B cell (primary cell): ENCODE data around the gene IRS2. TPM values are rescaled to one million over a fixed set of nuclear protein-coding genes. Genes with fewer than 3 reads are reported as not detected.

Experiments used
- ATAC-seq: fragments of 200-7000 bp; cut with Tn5 transposase; one replicate; pipeline ENCODE4 v1.10.0; 2021; ENCODE audit warnings: low read depth, mild to moderate bottlenecking, moderate number of reproducible peaks, moderate library complexity
- CTCF ChIA-PET: fragments of 350-600 bp; sonication (Branson Sonifier 250); formaldehyde crosslinking; loops from one replicate; lab custom pipeline; 2021; ENCODE audit warnings: antibody characterized with exemption, inconsistent platforms; lab: Charles Lee
- POLR2A ChIA-PET: fragments of 350-600 bp; sonication (Branson Sonifier 250); formaldehyde crosslinking; loops from one replicate; lab custom pipeline; 2021; ENCODE audit warnings: antibody characterized with exemption; lab: Charles Lee
- DNase-seq: peaks from one replicate; pipeline ENCODE4 v3.0.0; 2013
- H2AFZ ChIP-seq: 2 replicates; pipeline ENCODE4 v1.6.1; 2012; ENCODE audit warnings: mild to moderate bottlenecking, low read depth, low read length; ENCODE audit not compliant: insufficient read depth, poor library complexity, severe bottlenecking
- H3K27ac ChIP-seq, 2 donors: 1 replicate in 1 of 2; 2 replicates in 1 of 2; pipeline ENCODE4 v1.5.1; 2012 to 2013; ENCODE audit warnings: low read length in 2 of 2, mild to moderate bottlenecking in 2 of 2, moderate library complexity in 1 of 2
- H3K27me3 ChIP-seq, 4 experiments: fragments of 200-600 bp in 1 of 4; sonication (generic) in 1 of 4; replicated peaks in 1 of 4; 1 replicate in 2 of 4; 2 replicates in 2 of 4; pipeline versions ENCODE4 v1.6.1 to v1.7.0; 2013 to 2016; ENCODE audit warnings: low read length in 3 of 4, mild to moderate bottlenecking in 2 of 4, mixed read lengths in 1 of 4, moderate library complexity in 1 of 4; ENCODE audit not compliant: insufficient read depth in 4 of 4, control insufficient read depth in 3 of 4; ENCODE audit errors: control extremely low read depth in 1 of 4
- H3K36me3 ChIP-seq, 2 experiments: replicated peaks in 1 of 2; 1 replicate in 1 of 2; 2 replicates in 1 of 2; pipeline versions ENCODE4 v1.6.1 to v1.7.1; 2013; ENCODE audit warnings: low read length in 1 of 2; ENCODE audit not compliant: insufficient read depth in 2 of 2, control insufficient read depth in 1 of 2; ENCODE audit errors: control extremely low read depth in 1 of 2, extremely low read depth in 1 of 2
- H3K4me1 ChIP-seq, 2 donors: fragments of 200-600 bp in 1 of 2; sonication (generic) in 1 of 2; 1 replicate in 1 of 2; 2 replicates in 1 of 2; pipeline versions ENCODE4 v1.5.1 to v1.6.1; 2013 to 2017; ENCODE audit warnings: low read length in 2 of 2; ENCODE audit not compliant: control insufficient read depth in 2 of 2, insufficient read depth in 2 of 2
- H3K4me2 ChIP-seq: replicated peaks from 2 replicates; pipeline ENCODE3; 2012; ENCODE audit warnings: mild to moderate bottlenecking, low read depth, low read length; ENCODE audit not compliant: poor library complexity, severe bottlenecking
- H3K4me3 ChIP-seq, 5 experiments: fragments of 200-600 bp in 1 of 5; sonication (generic) in 1 of 5; 1 replicate in 3 of 5; 2 replicates in 2 of 5; pipeline versions ENCODE4 v1.5.1 to v1.7.0; 2011 to 2016; ENCODE audit warnings: low read length in 4 of 5, mild to moderate bottlenecking in 4 of 5, low read depth in 2 of 5, control low read depth in 1 of 5, moderate library complexity in 1 of 5; ENCODE audit not compliant: insufficient read depth in 1 of 5; ENCODE audit errors: control extremely low read depth in 1 of 5, extremely low read depth in 1 of 5
- H3K79me2 ChIP-seq: fragments of 200-600 bp; sonication (generic); one replicate; pipeline ENCODE4 v1.6.0; 2016; ENCODE audit warnings: low read length; ENCODE audit not compliant: control insufficient read depth, insufficient read depth
- H3K9ac ChIP-seq: fragments of 200-600 bp; sonication (generic); 2 replicates; pipeline ENCODE4 v1.6.1; 2017; ENCODE audit warnings: mild to moderate bottlenecking, low read length, moderate library complexity
- H3K9me3 ChIP-seq, 3 donors: one replicate each; pipeline versions ENCODE4 v1.6.1 to v1.7.1; 2013; ENCODE audit warnings: low read length in 2 of 3; ENCODE audit not compliant: control insufficient read depth in 2 of 3, insufficient read depth in 1 of 3; ENCODE audit errors: control extremely low read depth in 1 of 3
- H4K20me1 ChIP-seq: 2 replicates; pipeline ENCODE4 v1.6.0; 2012; ENCODE audit warnings: mild to moderate bottlenecking, low read length; ENCODE audit not compliant: insufficient read depth, control insufficient read depth, poor library complexity, severe bottlenecking
- H3K27ac Mint-ChIP-seq: one replicate; pipeline ENCODE4 v1.8.0; 2021; ENCODE audit warnings: mixed read lengths
- H3K27me3 Mint-ChIP-seq: one replicate; pipeline ENCODE4 v1.8.0; 2021; ENCODE audit warnings: mixed read lengths
- H3K4me1 Mint-ChIP-seq: one replicate; pipeline ENCODE4 v1.8.0; 2021; ENCODE audit warnings: mixed read lengths
- H3K4me3 Mint-ChIP-seq: one replicate; pipeline ENCODE4 v1.8.0; 2021; ENCODE audit warnings: mixed read lengths
- H3K9me3 Mint-ChIP-seq: one replicate; pipeline ENCODE4 v1.8.0; 2022; ENCODE audit warnings: mixed read lengths; ENCODE audit not compliant: insufficient read depth
- CTCF ChIP-seq: fragments of 200-600 bp; IDR thresholded peaks from one replicate; pipeline ENCODE4 v1.8.0; 2022; ENCODE audit warnings: antibody characterized with exemption, mild to moderate bottlenecking
- EZH2 ChIP-seq: IDR thresholded peaks from 2 replicates; pipeline ENCODE4 v1.6.1; 2012; ENCODE audit warnings: borderline replicate concordance, low read depth, mild to moderate bottlenecking, moderate library complexity, low read length; ENCODE audit not compliant: insufficient read depth, poor library complexity, severe bottlenecking
- WGBS: methylation state at CpG from one replicate; pipeline ENCODE4 v1.1.5; 2013; ENCODE audit warnings: missing lambda C conversion rate; ENCODE audit not compliant: insufficient coverage; 5-methylcytosine and 5-hydroxymethylcytosine counted together
- intact Hi-C: fragments of 100-400 bp; cut with micrococcal nuclease; formaldehyde crosslinking; loops from one replicate; pipeline ENCODE4 v1.10.0; 2022
- polyA plus RNA-seq: library from polyadenylated mRNA; depleted of rRNA; stranded (reverse); fragments of >200 nt; gene quantifications from 2 replicates; pipeline ENCODE4 v1.2.3, GENCODE V29; 2012
- total RNA-seq, 2 donors: library from RNA; stranded (reverse); fragments of 120-200 nt in 1 of 2; gene quantifications; 1 replicate in 1 of 2; 2 replicates in 1 of 2; pipeline versions ENCODE4 v1.2.3 to v1.2.4, GENCODE V29; 2013 to 2022

Gene IRS2
- total and polyA plus RNA-seq, 2 donors (not counting 1 experiment from before 2014, with no cell fraction given), result 5.8 to 26.9 TPM

GRCh38 chr13:109737606-109738005, 48.8 kb downstream of the IRS2 start:
- ATAC-seq (no peak), DNase-seq (no peak)
- Histone ChIP-seq H3K9ac (no peak overlapping the region), H3K4me1 (no peaks in the 10 kb centered on the region), H4K20me1 (no peaks in the 10 kb centered on the region), H3K4me3 (no peak overlapping the region), H3K27ac (no peak overlapping the region), H3K36me3 (no peaks in the 10 kb centered on the region), H3K9me3 (peaks cover 0 to 5% (median 0%) of the 10 kb centered on the region in 3 donors), H2AFZ (no peak overlapping the region), H3K79me2 (no peaks in the 10 kb centered on the region), H3K4me2 (no peak overlapping the region), H3K27me3 (no peaks in the 10 kb centered on the region)
- POLR2A ChIA-PET, result no interaction called here
- TF ChIP-seq EZH2 (no peak), CTCF (no peak)
- Mint-ChIP-seq H3K9me3 (no peaks in the 10 kb centered on the region), H3K27ac (no peak overlapping the region), H3K4me1 (no peaks in the 10 kb centered on the region), H3K27me3 (peaks cover 9% of the 10 kb centered on the region), H3K4me3 (no peak overlapping the region)
- CTCF ChIA-PET, result no interaction called here
- intact Hi-C loops, result no loop called here
- WGBS, result 97% methylated on average over 3 of the region's 5 CpGs

- H3K27ac ChIP-seq, result no peak overlapping the region
- Mint-ChIP-seq H3K9me3 (no peaks in the 10 kb centered on the region), H3K27me3 (peaks cover 9% of the 10 kb centered on the region), H3K4me1 (no peaks in the 10 kb centered on the region), H3K4me3 (no peak overlapping the region), H3K27ac (no peak overlapping the region)
- no peaks in the 10 kb centered on the region for H3K27me3 ChIP-seq
- intact Hi-C loops, result no loop called here
- 96% methylated on average over 13 of the region's 13 CpGs for WGBS
- no peak for DNase-seq
- H3K9me3 ChIP-seq, result peaks cover 0 to 8% (median 0%) of the 10 kb centered on the region in 3 donors
- TF ChIP-seq CTCF (no peak), EZH2 (no peak)
- H3K9ac ChIP-seq, result no peak overlapping the region
- no peak overlapping the region for H3K4me2 ChIP-seq
- POLR2A ChIA-PET, result no interaction called here
- no peak overlapping the region for H3K4me3 ChIP-seq
- no peak overlapping the region for H2AFZ ChIP-seq
- CTCF ChIA-PET, result interaction anchor here (0.6 kb wide), 1 partner anchor 222 kb away, joined by 3 read pairs; no protein-coding TSS in a partner anchor
- no peaks in the 10 kb centered on the region for H3K4me1 ChIP-seq
- no peaks in the 10 kb centered on the region for H3K79me2 ChIP-seq
- no peak for ATAC-seq
- no peaks in the 10 kb centered on the region for H4K20me1 ChIP-seq
- H3K36me3 ChIP-seq, result no peaks in the 10 kb centered on the region
These were observed 49.3 kb downstream of the IRS2 start for GRCh38 chr13:109737046-109737573.
